Psoas muscle (tissue), 8 donors: ENCODE measurements around the gene PHLDB2. TPM values are rescaled to one million over a fixed set of nuclear protein-coding genes. Genes with fewer than 3 reads are reported as not detected.

Experiments used
- ATAC-seq, 4 donors: fragments of 200-7000 bp; cut with Tn5 transposase; one replicate each; pipeline ENCODE4 v1.9.1; 2020; ENCODE audit warnings: moderate library complexity in 3 of 4, mild to moderate bottlenecking in 2 of 4
- DNase-seq, 2 donors: peaks; one replicate each; pipeline ENCODE4 v3.0.0-alpha.2; 2020
- H3K27ac ChIP-seq: fragments of 200-600 bp; one replicate; pipeline ENCODE4 v1.8.0; 2022
- H3K27me3 ChIP-seq, 3 donors: fragments of 200-600 bp in 1 of 3; one replicate each; pipeline versions ENCODE4 v1.6.1 to v1.8.0; 2013 to 2022; ENCODE audit warnings: low read length in 2 of 3, mild to moderate bottlenecking in 2 of 3, moderate library complexity in 1 of 3; ENCODE audit not compliant: insufficient read depth in 3 of 3
- H3K36me3 ChIP-seq, 2 donors: fragments of 200-600 bp in 1 of 2; one replicate each; pipeline versions ENCODE4 v1.6.1 to v1.8.0; 2013 to 2022; ENCODE audit warnings: low read depth in 1 of 2, mild to moderate bottlenecking in 1 of 2, moderate library complexity in 1 of 2; ENCODE audit not compliant: insufficient read depth in 1 of 2
- H3K4me1 ChIP-seq: fragments of 200-600 bp; one replicate; pipeline ENCODE4 v1.8.0; 2022
- H3K4me3 ChIP-seq: fragments of 200-600 bp; one replicate; pipeline ENCODE4 v1.8.0; 2022; ENCODE audit warnings: mild to moderate bottlenecking
- H3K9me3 ChIP-seq: fragments of 200-600 bp; one replicate; pipeline ENCODE4 v1.8.0; 2022
- CTCF ChIP-seq: fragments of 200-600 bp; IDR thresholded peaks from one replicate; pipeline ENCODE4 v1.8.0; 2022; ENCODE audit warnings: antibody characterized with exemption
- WGBS, 3 donors: extraction: QIAGEN DNeasy Blood & Tissue Kit; methylation state at CpG; one replicate each; pipeline versions ENCODE4 v1.1.6 to v1.1.7; 2013; 5-methylcytosine and 5-hydroxymethylcytosine counted together
- intact Hi-C, 2 donors: fragments of 100-400 bp; cut with DNase I; formaldehyde crosslinking; loops; one replicate each; pipeline versions ENCODE4 v1.11.0 to v1.14.2; 2022
- polyA plus RNA-seq, 3 donors: library from polyadenylated mRNA; stranded (reverse); fragments of 200-250 nt; gene quantifications; one replicate each; pipeline ENCODE4 v1.2.3, GENCODE V29; 2013
- total RNA-seq, 4 donors: library from RNA; stranded (reverse); fragmentation: NEBNext Ultra II Directional in 2 of 4; extraction: Animal tissue kit (Norgen Biotek cat#: 25700) in 2 of 4; gene quantifications; one replicate each; pipeline versions ENCODE4 v1.2.1 to v1.2.4, GENCODE V29; 2021 to 2023
- donor health status: healthy with polysubstance abuse.
- donor health status: DM: no; HTN: no; CAD: no; lungs with moderate emphysema.
- donor health status: Bipolar disorder and iron deficiency.
- donor health status: healthy.
- donor health status: DM: yes; HTN: yes; CAD: no.
- donor health status: DM: no; HTN: no; CAD: no.
- donor health status: DM: no; HTN: no; CAD: no.
- donor health status: DM: yes; HTN: yes; CAD: no.

PHLDB2 gene
- total and polyA plus RNA-seq, 7 donors: 2.9 to 8.5 (median 5.6) TPM

GRCh38 chr3:111952086-111952485 is 93.0 kb downstream of the PHLDB2 start:
- no peak overlapping the region for H3K27ac ChIP-seq
- peaks cover 0 to 4% (median 0%) of the 10 kb centered on the region in 3 donors for H3K27me3 ChIP-seq
- intact Hi-C loops: no loop called here
- no peaks in the 10 kb centered on the region for H3K4me1 ChIP-seq
- H3K9me3 ChIP-seq: no peaks in the 10 kb centered on the region
- no peak overlapping the region for H3K4me3 ChIP-seq
- no peak for ATAC-seq
- TF ChIP-seq CTCF: no peak
- H3K36me3 ChIP-seq: no peaks in the 10 kb centered on the region
- no peak for DNase-seq
- WGBS, 3 donors: 93 to 97% (median 97%) methylated on average over 5 of the region's 5 CpGs

- no peak overlapping the region for H3K4me3 ChIP-seq
- ATAC-seq (no peak), DNase-seq (no peak)
- 82 to 95% (median 87%) methylated on average over 6 of the region's 6 CpGs for WGBS, 3 donors
- intact Hi-C loops: no loop called here
- H3K27ac ChIP-seq: no peak overlapping the region
- H3K27me3 ChIP-seq: peaks cover 0 to 2% (median 0%) of the 10 kb centered on the region in 3 donors
- H3K9me3 ChIP-seq: no peaks in the 10 kb centered on the region
- H3K36me3 ChIP-seq: no peaks in the 10 kb centered on the region
- H3K4me1 ChIP-seq: no peaks in the 10 kb centered on the region
- no peak for TF ChIP-seq CTCF
These were observed 93.9 kb downstream of the PHLDB2 start for GRCh38 chr3:111952866-111953450.

GRCh38 chr3:111954228-111954990 is 95.3 kb downstream of the PHLDB2 start:
- H3K27ac ChIP-seq: no peak overlapping the region
- H3K36me3 ChIP-seq: no peaks in the 10 kb centered on the region
- no peaks in the 10 kb centered on the region for H3K4me1 ChIP-seq
- H3K27me3 ChIP-seq: no peaks in the 10 kb centered on the region
- 56 to 73% (median 71%) methylated on average over 6 of the region's 6 CpGs for WGBS, 3 donors
- intact Hi-C loops: no loop called here
- TF ChIP-seq CTCF: no peak
- DNase-seq (no peak), ATAC-seq (no peak)
- no peak overlapping the region for H3K4me3 ChIP-seq
- no peaks in the 10 kb centered on the region for H3K9me3 ChIP-seq

- Histone ChIP-seq H3K9me3 (no peaks in the 10 kb centered on the region), H3K4me1 (no peaks in the 10 kb centered on the region), H3K27me3 (no peaks in the 10 kb centered on the region), H3K27ac (no peak overlapping the region), H3K36me3 (no peaks in the 10 kb centered on the region), H3K4me3 (no peak overlapping the region)
- DNase-seq (no peak), ATAC-seq (no peak)
- intact Hi-C loops: loop anchor here in 1 of 2 donors (5.0 kb wide), 1 partner anchor 74 kb away; no protein-coding TSS in a partner anchor
- TF ChIP-seq CTCF: no peak
- 88 to 98% (median 96%) methylated on average over 1 of the region's 1 CpG for WGBS, 3 donors
These were observed 96.8 kb downstream of the PHLDB2 start for GRCh38 chr3:111955876-111956275.
